Parathyroid adenoma (tissue), 2 donors: ENCODE results near the gene SLC8A1.

ENCODE experiments used
- H2AFZ ChIP-seq: fragments of 300-600 bp; sonication (generic); one replicate; pipeline ENCODE4 v1.7.0; 2017; ENCODE audit warnings: antibody characterized with exemption, mild to moderate bottlenecking
- H3K27ac ChIP-seq: fragments of 300-600 bp; sonication (generic); one replicate; pipeline ENCODE4 v1.7.0; 2017
- H3K27me3 ChIP-seq: fragments of 300-600 bp; sonication (generic); one replicate; pipeline ENCODE4 v1.7.0; 2017; ENCODE audit warnings: low read length; ENCODE audit not compliant: control insufficient read depth, insufficient read depth
- H3K36me3 ChIP-seq: fragments of 300-600 bp; sonication (generic); one replicate; pipeline ENCODE4 v1.7.0; 2017; ENCODE audit warnings: low read length; ENCODE audit not compliant: control insufficient read depth, insufficient read depth
- H3K4me1 ChIP-seq: fragments of 300-600 bp; sonication (generic); one replicate; pipeline ENCODE4 v1.7.0; 2017; ENCODE audit warnings: control low read depth
- H3K4me2 ChIP-seq: fragments of 300-600 bp; sonication (generic); one replicate; pipeline ENCODE4 v1.7.0; 2017; ENCODE audit warnings: low read length
- H3K4me3 ChIP-seq: fragments of 300-600 bp; sonication (generic); one replicate; pipeline ENCODE4 v1.7.0; 2017; ENCODE audit warnings: low read depth, low read length
- H3K79me2 ChIP-seq: fragments of 300-600 bp; sonication (generic); one replicate; pipeline ENCODE4 v1.7.0; 2017; ENCODE audit warnings: control low read depth
- H3K9ac ChIP-seq: fragments of 300-600 bp; sonication (generic); one replicate; pipeline ENCODE4 v1.7.0; 2017; ENCODE audit warnings: mild to moderate bottlenecking
- H3K9me3 ChIP-seq: fragments of 300-600 bp; sonication (generic); one replicate; pipeline ENCODE4 v1.7.0; 2017; ENCODE audit warnings: low read length; ENCODE audit not compliant: control insufficient read depth
- CTCF ChIP-seq: fragments of 300-600 bp; sonication (generic); IDR thresholded peaks from one replicate; pipeline ENCODE4 v1.7.0; 2017; ENCODE audit warnings: antibody characterized with exemption, mild to moderate bottlenecking
- donor health status: primary hyperparathyroidism.

Gene SLC8A1

GRCh38 chr2:40210968-40211353, 240.9 kb downstream of the SLC8A1 start:
- no peaks in the 10 kb centered on the region for H3K9me3 ChIP-seq
- no peak overlapping the region for H3K9ac ChIP-seq
- H2AFZ ChIP-seq: no peak overlapping the region
- no peaks in the 10 kb centered on the region for H3K27me3 ChIP-seq
- H3K27ac ChIP-seq: no peak overlapping the region
- H3K4me2 ChIP-seq: no peak overlapping the region
- H3K79me2 ChIP-seq: no peaks in the 10 kb centered on the region
- H3K4me3 ChIP-seq: no peak overlapping the region
- TF ChIP-seq CTCF: no peak
- no peaks in the 10 kb centered on the region for H3K36me3 ChIP-seq
- H3K4me1 ChIP-seq: no peaks in the 10 kb centered on the region

- Histone ChIP-seq H3K79me2 (no peaks in the 10 kb centered on the region), H3K9ac (no peak overlapping the region), H2AFZ (no peak overlapping the region), H3K27me3 (no peaks in the 10 kb centered on the region), H3K9me3 (no peaks in the 10 kb centered on the region), H3K4me1 (no peaks in the 10 kb centered on the region), H3K27ac (no peak overlapping the region), H3K4me3 (no peak overlapping the region), H3K36me3 (no peaks in the 10 kb centered on the region), H3K4me2 (no peak overlapping the region)
- no peak for TF ChIP-seq CTCF
Observed at GRCh38 chr2:40210344-40210967, 241.4 kb downstream of the SLC8A1 start.

- H2AFZ ChIP-seq: no peak overlapping the region
Observed at GRCh38 chr2:40209761-40210160, 242.1 kb downstream of the SLC8A1 start.

DNA sequence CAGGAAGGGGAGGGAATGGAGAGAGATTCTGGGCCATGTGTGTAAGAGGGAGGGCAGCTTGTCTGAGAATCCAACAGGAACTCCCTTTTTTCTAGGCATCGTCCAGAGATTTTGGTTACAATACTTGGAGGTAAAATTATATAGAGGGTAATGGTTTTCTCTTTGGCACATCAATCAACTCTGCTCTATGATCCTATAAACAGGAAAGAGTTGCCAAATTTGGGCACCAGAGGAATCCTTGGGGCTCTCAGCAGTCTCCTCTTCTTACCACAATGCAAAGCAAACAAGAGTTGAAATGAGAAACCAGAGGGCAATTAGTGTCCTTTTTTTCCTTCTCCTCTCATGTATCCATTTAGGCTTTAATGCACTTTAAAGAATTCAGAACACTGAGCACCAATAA, 243.4 kb downstream of the SLC8A1 start:
- Histone ChIP-seq H2AFZ (no peak overlapping the region), H3K36me3 (no peaks in the 10 kb centered on the region)

More at GRCh38 chr2:40209761-40210160, 242.1 kb downstream of the SLC8A1 start:
- no peaks in the 10 kb centered on the region for H3K36me3 ChIP-seq
- no peaks in the 10 kb centered on the region for H3K4me1 ChIP-seq
- H3K79me2 ChIP-seq: no peaks in the 10 kb centered on the region
- no peak for TF ChIP-seq CTCF
- no peak overlapping the region for H3K9ac ChIP-seq
- no peaks in the 10 kb centered on the region for H3K9me3 ChIP-seq
- H3K4me3 ChIP-seq: no peak overlapping the region
- no peak overlapping the region for H3K4me2 ChIP-seq
- no peaks in the 10 kb centered on the region for H3K27me3 ChIP-seq
- no peak overlapping the region for H3K27ac ChIP-seq

More for the DNA sequence above, 243.4 kb downstream of the SLC8A1 start:
- TF ChIP-seq CTCF: no peak
- H3K27ac ChIP-seq: no peak overlapping the region
- no peaks in the 10 kb centered on the region for H3K79me2 ChIP-seq
- H3K4me2 ChIP-seq: no peak overlapping the region
- H3K27me3 ChIP-seq: no peaks in the 10 kb centered on the region
- no peak overlapping the region for H3K4me3 ChIP-seq
- H3K9ac ChIP-seq: no peak overlapping the region
- H3K9me3 ChIP-seq: no peaks in the 10 kb centered on the region
- H3K4me1 ChIP-seq: no peaks in the 10 kb centered on the region
